LHCN-M2 (cell line): ENCODE data around the gene ANKRD36C. TPM values are rescaled to one million over a fixed set of nuclear protein-coding genes. Genes with fewer than 3 reads are reported as not detected.
A peak's percentile ranks its signal among the peaks of the same experiment; 100 is the strongest.
"Not testable (repeated sequence)": the region's sequence is repeated elsewhere in the genome, so short reads cannot be mapped to it uniquely, and the experiment has no call there.

Source experiments
- DNase-seq: peaks from one replicate; pipeline ENCODE4 v3.0.0-alpha.2; 2012; ENCODE audit warnings: low read depth
- total RNA-seq: library from RNA; depleted of rRNA; stranded (reverse); fragments of >200 nt; gene quantifications from 2 replicates; pipeline ENCODE4 v1.2.3, GENCODE V29; 2014

Gene ANKRD36C
- total RNA-seq, 1 experiment from 2014 or later: 15.5 TPM

DNA sequence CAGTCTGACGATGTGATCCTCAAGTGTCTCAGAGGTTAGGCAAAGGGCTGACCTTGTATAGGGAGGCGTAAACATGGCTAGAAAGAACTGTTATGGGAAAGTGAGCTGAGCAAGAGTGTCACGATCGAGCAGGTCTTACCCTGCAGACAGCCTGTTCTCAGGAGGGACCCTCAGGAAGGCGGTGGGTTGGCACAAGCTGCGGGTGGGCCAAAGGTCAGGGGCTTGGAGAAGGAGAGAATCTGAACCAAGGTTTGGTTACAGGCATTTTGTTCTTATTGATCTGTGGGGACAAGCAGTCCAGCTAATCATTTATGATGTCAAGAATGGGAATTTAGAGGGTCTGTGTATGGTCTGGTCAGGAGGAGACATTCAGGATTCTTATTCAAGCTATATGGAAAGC lies 16.4 kb upstream of the ANKRD36C start:
- not testable (repeated sequence) for DNase-seq

DNA sequence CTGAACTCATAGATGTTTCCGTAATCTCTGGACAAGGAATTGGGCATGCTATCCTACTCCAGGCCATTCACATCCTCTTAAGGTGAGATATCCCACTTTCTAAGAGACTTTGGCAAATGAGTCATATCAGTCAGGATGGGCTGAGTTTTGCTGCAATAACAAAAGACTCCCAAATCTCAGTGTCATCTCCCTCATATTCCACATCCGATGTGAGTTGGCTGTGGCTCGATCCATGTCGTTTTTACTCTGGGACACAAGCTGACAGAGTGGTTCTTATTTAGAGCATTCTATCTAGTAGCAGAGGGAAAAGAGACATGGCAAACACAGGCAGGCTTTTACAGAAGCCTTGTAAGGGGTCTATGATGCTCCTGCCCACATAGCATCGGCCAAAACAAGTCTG lies 14.6 kb upstream of the ANKRD36C start:
- not testable (repeated sequence) for DNase-seq

DNA sequence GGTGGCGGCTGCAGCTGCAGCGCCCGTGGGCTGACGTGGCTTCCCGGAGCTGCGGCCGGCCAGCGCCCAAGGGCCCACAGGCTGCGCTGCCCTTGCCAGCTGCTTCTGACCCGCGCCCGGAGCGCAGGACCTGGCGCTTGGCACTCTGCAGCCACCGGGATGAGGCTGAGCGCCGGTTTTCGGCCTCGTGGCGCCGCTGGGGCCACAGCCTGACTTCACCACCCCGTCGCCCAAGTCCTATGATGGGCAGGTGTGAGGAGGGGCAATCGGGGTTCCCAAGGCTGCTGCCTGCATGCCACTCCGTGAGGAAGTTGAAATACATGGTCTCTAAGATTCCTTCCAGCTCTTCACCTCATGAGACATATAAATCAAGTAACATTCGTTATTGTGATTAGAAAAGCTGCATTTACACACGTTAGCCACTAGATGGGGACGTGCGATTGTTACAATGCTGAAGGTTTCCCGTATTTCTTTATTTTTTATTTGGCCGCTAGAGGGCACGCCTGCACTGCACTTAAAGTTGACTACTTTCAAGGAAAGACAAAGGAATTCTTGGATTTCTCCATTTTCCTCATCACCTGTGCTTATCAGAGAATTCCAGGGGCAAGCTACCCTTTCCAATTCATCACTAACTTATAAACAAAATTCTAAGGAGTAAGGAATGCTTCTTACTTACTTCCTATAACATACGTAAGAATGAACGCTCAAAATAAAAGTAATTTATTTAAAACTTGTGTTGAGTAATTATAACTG lies 1.1 kb upstream of the ANKRD36C start:
- DNase-seq: peak; percentile 49

DNA sequence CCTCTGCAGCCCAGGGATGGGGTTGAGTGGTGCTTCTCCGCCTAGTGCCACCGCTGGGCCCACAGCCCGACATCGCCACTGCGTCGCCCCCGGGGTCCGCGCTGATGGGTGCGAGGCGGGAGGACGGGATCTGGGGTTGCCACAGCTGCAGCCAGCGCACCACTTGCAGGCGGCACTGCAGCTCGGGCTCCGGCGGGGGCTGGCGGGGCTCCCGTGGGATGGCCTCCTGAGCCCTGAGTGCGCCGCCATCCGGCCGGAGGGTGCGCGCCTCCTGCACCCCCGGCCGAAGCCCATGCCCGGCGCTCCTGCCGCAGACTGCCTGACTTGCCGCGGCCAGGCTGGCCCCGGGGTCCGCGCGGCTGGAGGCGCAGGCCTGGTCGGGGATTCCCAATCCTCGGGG lies 478 bp upstream of the ANKRD36C start:
- DNase-seq: not testable (repeated sequence)

DNA sequence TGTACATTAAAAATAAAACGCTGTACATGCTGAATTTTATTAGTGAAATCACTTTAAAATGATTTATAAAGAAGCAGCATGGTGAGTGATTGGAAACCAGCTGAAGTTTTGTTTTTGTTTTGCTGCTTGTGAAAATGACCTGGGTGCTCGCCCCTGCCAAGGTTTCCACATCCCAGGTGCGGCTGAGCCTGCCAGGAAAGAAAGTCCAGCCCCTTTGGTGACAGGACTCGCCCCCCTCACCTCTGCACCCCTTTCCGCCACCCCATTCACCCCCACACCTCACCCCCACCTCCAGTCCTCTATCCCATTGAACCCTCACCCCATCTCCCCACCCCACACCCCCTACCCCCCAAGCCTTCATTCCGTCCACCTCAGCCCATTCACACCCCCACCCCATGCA lies 740 bp downstream of the ANKRD36C start:
- not testable (repeated sequence) for DNase-seq

DNA sequence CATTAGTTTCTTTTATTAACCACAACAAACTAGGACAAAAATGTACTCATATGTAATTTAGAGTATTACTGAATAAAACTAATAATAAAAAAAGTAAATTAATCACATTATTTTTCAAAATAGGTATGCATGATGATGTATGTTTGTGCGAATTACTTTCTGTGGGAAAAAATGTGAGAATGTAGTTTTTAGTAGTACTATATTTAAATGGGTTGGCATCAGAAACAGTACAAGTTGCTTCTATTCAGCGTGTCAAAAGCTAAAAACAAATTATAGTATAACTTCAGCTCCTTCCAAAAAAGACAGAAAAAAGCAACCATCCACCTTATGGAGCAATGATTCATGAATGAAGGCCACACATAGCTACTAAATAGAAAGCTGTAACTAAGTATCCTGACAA lies 40.0 kb downstream of the ANKRD36C start:
- DNase-seq: not testable (repeated sequence)

DNA sequence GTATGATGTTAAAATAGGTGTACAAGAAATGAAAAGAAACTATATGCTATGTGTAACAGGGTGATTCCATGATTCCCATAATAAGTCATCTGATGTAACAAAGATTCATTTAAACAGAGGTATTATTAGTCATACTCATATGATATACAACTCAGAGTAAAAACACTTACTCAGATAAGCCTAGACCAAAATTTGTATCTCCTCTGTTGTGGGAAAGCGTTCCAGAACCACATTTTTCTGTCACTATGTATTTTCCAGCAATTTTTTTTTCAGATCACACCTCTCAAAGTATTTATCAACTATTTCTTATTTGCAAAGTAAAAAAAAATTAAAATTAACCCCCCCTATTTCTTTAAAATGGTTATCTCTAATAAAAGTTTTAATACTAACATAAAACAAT lies 43.6 kb downstream of the ANKRD36C start:
- DNase-seq: peak; percentile 18

DNA sequence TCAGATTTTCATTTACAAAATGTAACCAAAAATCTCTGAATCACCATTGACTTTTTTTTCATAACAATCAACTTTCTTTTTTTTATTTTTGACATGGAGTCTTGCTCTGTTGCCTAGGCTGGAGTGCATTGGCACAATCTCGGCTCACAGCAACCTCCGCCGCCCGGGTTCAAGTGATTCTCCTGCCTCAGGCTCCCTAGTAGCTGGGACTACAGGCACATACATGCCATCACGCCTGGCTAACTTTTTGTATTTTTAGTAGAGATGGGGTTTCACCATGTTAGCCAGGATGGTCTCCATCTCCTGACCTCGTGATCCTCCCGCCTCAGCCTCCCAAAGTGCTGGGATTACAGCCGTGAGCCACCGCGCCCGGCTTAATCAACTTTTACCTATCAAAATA lies 51.7 kb downstream of the ANKRD36C start:
- not testable (repeated sequence) for DNase-seq

DNA sequence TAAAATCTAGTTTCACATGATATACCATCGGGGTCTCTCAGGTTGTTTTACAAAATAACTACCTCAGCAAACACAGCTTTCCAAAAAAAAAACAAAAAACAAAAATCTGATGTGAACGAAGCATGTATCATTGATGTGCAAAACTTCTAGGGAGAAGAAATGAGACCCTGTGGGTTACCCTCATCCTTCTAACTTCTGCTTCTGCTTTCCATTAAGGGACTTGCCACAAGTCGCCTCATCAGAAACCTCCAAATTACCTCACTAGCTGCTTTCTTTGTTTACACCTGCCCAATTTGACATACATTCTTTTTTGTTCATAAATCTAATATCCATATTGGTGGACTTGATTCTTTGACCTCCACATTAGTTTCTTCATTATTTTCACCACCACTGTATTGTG lies 60.9 kb downstream of the ANKRD36C start:
- not testable (repeated sequence) for DNase-seq

DNA sequence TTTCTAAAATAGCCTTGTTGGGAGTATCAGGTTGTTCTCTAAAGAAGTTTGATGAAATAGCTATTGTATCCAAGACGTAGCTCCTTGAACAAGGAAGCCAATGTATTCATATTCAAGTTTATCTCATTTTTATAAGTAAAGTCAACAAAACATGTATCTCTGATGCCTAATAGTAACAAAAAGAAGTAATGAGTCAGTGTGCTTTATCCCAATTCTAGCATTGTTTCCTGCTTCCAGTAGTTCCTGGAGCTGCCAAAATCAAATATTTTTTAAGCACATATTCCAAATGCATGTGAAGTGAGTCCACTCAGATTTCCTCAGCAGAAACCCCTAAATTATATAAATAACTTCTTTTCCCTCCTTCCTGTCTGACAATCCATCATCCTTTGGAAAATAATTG lies 74.6 kb downstream of the ANKRD36C start:
- not testable (repeated sequence) for DNase-seq

DNA sequence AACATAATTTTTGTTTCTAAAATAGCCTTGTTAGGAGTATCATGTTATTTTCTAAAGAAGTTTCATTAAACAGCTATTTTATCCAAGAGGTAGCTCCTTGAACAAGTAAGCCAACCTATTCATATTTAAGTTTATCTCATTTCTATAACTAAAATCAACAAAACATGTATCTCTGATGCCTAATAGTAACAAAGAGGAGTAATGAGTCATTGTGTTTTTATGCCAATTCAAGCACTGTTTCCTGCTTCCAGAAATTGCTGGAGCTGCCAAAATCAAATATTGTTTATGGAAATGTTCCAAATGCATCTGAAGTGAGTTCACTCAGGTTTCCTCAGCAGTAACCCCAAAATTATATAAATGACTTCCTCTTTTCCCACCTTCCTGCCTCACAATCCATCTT lies 76.5 kb downstream of the ANKRD36C start:
- DNase-seq: not testable (repeated sequence)

DNA sequence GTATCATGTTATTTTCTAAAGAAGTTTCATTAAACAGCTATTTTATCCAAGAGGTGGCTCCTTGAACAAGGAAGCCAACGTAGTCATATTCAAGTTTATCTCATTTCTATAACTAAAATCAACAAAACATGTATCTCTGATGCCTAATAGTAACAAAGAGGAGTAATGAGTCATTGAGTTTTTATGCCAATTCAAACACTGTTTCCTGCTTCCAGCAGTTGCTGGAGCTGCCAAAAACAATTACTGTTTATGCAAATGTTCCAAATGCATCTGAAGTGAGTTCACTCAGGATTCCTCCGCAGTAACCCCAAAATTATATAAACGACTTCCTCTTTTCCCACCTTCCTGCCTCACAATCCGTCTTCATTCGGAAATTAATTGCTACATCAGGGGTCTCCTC lies 80.2 kb downstream of the ANKRD36C start:
- peak; percentile 67 for DNase-seq

DNA sequence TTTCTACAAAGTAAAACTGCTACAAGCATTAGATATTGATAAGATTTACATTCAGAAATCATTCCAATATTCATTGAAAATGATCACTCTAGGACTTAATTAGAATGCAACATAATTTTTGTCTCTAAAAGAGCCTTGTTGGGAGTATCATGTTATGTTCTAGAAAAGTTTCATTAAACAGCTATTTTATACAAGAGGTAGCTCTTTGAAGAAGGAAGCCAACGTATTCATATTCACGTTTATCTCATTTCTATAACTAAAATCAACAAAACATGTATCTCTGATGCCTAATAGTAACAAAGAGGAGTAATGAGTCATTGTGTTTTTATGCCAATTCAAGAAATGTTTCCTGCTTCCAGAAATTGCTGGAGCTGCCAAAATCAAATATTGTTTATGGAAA lies 97.2 kb downstream of the ANKRD36C start:
- not testable (repeated sequence) for DNase-seq

DNA sequence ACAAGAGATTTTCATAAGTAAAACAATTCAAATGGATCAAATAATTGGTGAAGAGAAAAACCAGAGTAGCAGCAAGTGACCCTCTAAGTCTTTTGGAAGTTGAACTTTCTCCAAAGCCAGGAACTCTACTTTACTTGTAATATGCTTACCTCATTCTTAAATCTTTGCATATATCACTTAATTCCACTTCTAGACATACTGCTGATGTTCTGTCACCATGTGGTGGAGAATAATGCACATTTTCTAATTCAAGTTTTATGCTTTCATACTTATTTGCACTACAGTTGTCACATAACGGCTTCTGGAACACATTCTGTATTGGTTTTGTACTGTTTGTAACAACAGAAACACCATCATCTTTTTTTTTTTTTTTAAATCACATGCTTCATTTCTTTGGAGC lies 123.7 kb downstream of the ANKRD36C start:
- DNase-seq: not testable (repeated sequence)

DNA sequence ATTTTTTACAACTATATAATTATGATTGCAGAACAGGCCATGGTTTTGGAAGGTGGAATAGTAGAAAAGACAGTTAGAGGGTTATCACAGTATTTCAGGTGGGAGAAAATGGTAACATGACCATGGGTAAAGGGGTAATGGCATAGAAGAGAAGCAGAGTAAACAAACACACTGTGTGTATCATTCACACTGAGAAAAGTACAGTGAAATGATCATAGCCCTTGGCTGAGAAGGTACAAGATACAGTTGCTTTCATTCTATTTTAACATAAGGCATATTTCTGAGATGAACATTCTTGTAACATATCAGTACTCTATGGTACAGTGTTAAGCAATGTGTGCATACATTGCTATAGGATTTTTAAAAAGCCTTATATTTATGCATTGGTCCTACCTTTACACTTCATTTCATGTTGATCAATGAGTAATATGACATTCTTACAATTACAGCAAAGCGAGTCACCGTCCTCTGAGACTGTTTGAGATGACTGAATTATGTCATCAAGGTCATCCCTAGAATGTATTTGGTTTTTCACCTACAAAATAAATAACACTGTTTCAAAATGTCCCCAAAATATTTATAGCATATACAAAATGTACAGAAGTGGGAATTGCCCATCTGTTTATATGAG lies 124.5 kb downstream of the ANKRD36C start:
- not testable (repeated sequence) for DNase-seq

DNA sequence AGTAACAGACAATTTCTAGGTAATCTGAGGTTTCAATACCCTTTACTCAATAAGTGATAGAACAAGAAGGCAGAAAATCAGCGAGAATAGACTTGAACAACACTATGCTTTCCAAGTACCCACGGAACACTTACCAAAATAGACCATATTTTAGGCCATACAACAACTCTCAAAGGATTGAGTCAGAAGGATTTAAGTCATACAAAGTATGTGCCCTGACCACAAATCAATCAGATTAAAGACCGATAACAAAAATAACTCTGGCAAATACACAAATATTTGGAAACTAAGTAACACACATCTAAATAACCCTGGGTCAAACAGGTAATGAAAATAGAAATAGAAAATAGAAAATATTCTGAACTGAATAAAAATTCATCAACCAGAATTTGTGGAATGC lies 129.5 kb downstream of the ANKRD36C start:
- DNase-seq: not testable (repeated sequence)

DNA sequence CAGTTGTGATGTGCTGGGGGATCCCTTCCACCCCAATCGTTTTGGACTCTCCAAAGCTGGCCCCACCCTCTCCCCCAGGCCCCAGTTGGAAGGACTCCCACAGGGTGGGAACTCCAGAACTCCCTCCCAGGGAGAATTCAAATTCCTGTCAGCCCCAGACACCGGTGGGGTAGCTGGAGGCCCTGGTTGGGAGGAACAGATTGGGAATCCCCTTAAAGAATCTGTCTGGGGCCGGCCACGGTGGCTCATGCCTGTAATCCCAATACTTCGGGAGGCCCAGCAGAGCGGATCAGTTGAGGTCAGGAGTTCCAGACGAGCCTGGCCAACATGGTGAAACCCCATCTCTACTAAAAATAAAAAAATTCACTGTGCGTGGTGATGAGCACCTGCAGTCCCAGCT lies 155.5 kb downstream of the ANKRD36C start:
- DNase-seq: no peak

DNA sequence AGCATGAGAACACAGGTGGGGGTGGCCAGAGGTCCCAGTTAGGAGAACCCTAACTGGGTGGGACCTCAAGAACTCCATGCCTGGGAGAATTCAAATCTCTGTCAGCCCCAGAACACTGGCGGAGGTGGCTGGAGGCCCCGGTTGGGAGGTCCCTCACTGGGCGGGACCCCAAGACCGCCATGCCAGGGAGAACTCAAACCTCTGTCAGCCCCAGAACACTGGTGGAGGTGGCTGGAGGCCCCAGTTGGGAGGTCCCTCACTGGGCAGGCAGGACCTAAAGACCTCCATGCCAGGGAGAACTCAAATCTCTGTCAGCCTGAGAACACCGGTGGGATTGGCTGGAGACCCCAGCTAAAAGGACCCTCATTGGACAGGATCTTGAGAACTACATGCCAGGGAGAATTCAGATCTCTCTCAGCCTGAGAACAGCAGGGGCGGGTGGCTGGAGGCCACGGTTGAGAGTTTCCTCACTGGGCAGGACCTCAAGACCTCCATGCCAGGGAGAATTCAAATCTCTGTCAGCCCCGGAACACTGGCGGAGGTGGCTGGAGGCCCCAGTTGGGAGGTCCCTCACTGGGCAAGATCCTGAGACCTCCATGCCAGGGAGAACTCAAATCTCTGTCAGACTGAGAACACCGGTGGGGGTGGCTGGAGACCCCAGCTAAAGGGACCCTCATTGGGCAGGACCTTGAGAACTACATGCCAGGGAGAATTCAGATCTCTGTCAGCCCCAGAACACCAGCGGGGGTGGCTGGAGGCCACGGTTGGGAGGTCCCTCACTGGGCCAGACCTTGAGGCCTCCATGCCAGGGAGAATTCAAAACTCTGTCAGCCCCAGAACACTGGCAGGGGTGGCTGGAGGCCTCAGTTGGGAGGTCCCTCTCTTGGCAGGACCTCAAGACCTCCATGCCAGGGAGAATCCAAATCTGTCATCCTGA lies 157.3 kb downstream of the ANKRD36C start:
- not testable (repeated sequence) for DNase-seq

DNA sequence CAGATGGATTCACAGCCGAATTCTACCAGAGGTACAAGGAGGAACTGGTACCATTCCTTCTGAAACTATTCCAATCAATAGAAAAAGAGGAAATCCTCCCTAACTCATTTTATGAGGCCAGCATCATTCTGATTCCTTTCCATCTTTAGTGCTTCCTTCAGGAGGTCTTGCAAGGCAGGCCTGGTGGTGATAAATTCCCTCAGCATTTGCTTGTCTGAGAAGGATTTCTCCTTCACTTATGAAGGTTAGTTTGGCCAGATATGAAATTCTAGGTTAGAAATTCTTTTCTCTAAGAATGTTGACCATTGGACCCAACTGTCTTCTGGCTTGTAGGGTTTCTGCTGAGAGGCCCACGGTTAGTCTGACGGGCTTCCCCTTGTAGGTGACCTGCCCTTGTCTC lies 167.4 kb downstream of the ANKRD36C start:
- DNase-seq: not testable (repeated sequence)

DNA sequence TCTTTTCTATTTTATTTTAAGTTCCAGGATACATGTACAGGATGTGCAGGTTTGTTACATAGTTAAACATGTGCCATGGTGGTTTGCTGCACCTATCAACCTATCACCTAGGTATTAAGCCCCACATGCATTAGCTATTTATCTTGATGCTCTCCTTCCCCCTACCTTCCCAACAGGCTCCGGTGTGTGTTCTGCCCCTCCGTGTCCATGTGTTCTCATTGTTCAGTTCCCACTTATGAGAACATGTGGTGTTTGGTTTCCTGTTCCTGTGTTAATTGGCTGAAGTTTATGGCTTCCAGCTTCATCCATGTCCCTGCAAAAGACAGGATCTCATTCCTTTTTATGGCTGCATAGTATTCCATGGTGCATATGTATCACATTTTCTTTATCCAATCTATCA lies 174.1 kb downstream of the ANKRD36C start:
- DNase-seq: not testable (repeated sequence)

DNA sequence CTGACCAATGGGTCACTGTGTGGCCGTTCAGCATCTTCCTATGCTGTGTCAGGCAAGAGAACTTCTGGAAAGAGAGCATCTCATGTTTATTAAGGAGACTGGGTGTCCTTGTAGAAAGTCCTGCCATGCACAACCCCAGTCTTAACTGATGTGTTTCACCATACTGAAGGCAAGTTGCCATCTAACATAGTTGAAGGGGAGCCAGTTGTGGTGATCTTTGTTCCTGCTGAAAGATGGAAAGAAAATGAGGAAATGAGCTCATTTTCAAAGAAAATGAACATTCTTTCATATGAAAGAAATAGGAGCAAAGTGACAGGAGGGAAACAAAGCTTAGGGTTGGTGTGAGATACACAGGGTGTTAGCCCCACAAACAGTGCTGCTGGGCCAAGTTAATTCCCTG lies 178.3 kb downstream of the ANKRD36C start:
- DNase-seq: not testable (repeated sequence)

DNA sequence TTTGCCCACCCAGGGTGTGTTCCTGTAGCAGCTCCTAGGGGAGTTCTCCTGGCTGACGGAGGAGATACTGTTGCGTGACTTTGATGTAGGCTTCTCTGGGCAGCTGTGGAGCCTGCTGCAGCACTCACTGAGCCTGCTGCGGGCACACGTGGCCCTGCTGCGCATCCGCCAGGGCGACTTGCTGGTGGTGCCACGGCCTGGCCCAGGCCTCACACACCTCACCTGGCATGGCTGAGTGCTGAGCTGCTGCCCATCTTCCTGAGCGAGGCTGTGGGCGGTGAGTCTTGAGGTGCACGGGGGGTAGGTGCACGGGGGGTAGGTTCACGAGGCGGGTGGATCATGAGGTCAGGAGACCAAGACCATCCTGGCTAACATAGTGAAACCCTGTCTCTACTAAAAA lies 191.7 kb downstream of the ANKRD36C start:
- DNase-seq: no peak
